Measurements from ENCODE around the gene IRF4.

The IRF4 gene

GRCh38 chr6:382883-383810, 8.4 kb upstream of the IRF4 start:
- DNase-seq: no peak

GRCh38 chr6:383856-384255, 7.7 kb upstream of the IRF4 start:
- DNase-seq: no peak

- no peak for DNase-seq
Observed at GRCh38 chr6:384898-385297, 6.7 kb upstream of the IRF4 start.

GRCh38 chr6:385614-386013, 5.9 kb upstream of the IRF4 start:
- DNase-seq: no peak

GRCh38 chr6:386688-387266, 4.8 kb upstream of the IRF4 start:
- DNase-seq: no peak

GRCh38 chr6:387293-387741, 4.2 kb upstream of the IRF4 start:
- no peak for DNase-seq

- DNase-seq: no peak
Observed at GRCh38 chr6:388202-388903, 3.2 kb upstream of the IRF4 start.

- no peak for DNase-seq
Observed at GRCh38 chr6:389143-389542, 2.4 kb upstream of the IRF4 start.

GRCh38 chr6:389622-390021, 1.9 kb upstream of the IRF4 start:
- DNase-seq: peak; percentile 93

GRCh38 chr6:390914-391558, 516 bp upstream of the IRF4 start:
- DNase-seq: peak; percentile 76

GRCh38 chr6:392441-393390, 1.2 kb downstream of the IRF4 start:
- DNase-seq: peak; percentile 56

GRCh38 chr6:393391-394221, 2.1 kb downstream of the IRF4 start:
- peak; percentile 49 for DNase-seq

GRCh38 chr6:394641-395289, 3.2 kb downstream of the IRF4 start:
- no peak for DNase-seq

- DNase-seq: no peak
Observed at GRCh38 chr6:395432-396125, 4.0 kb downstream of the IRF4 start.

- DNase-seq: no peak
Observed at GRCh38 chr6:396126-396520, 4.6 kb downstream of the IRF4 start.

- DNase-seq: no peak
Observed at GRCh38 chr6:397056-397455, 5.5 kb downstream of the IRF4 start.

GRCh38 chr6:397604-398003, 6.1 kb downstream of the IRF4 start:
- DNase-seq: no peak

GRCh38 chr6:398065-398464, 6.5 kb downstream of the IRF4 start:
- DNase-seq: no peak

GRCh38 chr6:398558-399078, 7.1 kb downstream of the IRF4 start:
- no peak for DNase-seq

All from activated CD4-positive, alpha-beta T cell treated with anti-CD3 and anti-CD28 coated beads, Interleukin-10, Interleukin-2, amounts not matched to agents 100 ng/mL and 50 ng/mL, durations not matched to agents 16 hours and 8 hours (primary cell).